CD4-positive, alpha-beta T cell treated with Interleukin-17A for 4 hours (primary cell): Measurements from ENCODE around the gene LRRC8B.
A peak's percentile ranks its signal among the peaks of the same experiment; 100 is the strongest.
"Not testable (repeated sequence)": the region's sequence is repeated elsewhere in the genome, so short reads cannot be mapped to it uniquely, and the experiment has no call there.

Source experiments
- DNase-seq: peaks from one replicate; pipeline ENCODE4 v3.0.0-alpha.2; 2020; ENCODE audit warnings: mixed read lengths

Gene LRRC8B

DNA sequence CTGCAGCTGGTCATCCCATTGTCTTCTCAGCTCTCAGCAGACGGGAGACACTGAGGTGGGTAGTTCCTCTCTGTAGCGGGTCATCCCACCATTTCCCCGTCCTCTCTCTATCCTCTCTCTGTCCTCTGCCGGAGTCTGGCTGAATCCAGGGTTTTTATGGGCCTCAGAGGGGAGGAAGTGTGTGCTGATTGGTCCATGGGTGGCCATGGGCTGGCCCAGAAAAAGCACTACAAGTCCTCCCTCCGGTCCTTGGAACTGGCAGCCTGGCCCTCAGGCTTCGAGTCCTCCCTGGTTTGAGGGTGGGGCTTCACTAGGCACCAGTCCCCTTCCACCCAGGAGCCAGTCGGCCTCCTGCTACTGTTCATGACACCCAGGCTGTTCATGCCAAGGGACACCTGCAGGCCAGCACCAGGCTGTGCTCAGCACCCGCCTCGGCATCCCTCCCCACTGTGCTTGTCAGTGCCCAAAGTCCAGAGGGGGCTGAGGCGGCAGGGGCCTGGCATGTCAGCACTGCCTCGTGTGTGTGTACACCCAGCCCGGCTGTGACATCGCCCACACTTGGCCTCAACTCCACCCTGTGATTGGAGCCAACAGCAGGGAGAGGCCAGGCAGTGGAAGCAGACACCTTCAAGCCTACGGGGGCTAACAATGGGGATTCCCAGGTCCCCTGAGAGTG lies 85.3 kb downstream of the LRRC8B start:
- DNase-seq: peak; percentile 61

DNA sequence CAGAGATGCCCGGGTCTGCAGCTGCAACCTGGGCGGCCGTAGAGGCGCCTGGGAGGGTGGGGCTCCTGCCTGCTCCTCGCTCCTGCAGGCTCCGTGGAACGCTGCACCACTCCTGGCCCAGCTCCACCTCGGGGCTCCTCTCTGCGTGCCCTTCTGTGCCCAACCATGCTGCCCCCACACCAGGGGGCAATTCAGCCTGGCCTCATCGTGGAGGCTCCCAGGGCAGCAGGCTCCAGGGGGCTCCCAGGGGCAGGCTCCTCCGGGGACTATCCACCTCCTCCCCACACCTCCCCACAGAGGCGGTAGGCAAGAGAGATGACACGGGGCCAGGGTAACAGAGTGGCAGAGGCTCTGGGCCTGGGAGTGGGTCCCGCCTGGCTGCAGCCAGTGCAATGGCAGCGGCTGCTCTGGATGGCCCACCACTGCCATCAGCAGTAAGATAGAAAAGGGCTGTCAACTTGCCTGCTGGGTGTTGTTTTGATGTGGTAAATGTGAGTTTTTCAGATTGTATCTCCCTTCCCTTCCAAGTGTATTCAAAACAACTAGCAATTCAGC lies 85.9 kb downstream of the LRRC8B start:
- DNase-seq: peak; percentile 70

DNA sequence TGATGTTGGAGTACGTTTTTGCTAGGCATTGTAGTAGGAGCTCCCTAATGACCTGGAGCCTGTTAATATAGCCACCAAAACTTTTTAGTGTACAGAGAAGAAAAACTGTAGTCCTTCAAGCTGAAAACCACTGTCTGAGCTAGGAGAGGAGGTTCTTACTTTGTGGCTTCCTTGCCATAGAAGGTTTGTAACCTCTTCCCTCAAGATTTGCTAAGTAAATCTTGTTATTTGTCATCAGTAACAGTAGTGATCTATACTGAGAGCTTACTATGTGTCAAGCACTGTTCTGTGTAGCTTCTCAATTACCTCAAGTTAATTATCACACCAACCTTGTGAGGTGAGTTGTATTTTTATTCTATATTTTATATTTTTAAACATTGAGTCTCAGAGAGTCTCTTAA lies 87.1 kb downstream of the LRRC8B start:
- DNase-seq: no peak

DNA sequence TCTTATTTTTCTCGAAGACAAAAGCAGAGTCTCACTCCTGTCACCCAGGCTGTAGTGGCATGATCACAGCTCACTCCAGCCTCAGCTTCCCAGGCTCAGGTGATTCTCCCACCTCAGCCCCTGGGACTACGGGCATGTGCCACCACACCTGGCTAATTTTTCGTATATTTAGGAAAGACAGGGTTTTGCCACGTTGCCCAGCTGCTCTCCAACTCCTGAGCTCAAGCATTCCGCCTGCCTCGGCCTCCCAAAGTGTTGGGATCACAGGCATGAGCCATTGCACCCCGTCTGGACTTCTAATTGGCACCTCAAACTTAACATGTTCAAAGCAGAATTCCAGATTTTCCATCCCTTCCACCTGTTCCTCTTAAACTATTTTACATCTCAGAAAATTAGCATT lies 89.3 kb downstream of the LRRC8B start:
- DNase-seq: no peak

DNA sequence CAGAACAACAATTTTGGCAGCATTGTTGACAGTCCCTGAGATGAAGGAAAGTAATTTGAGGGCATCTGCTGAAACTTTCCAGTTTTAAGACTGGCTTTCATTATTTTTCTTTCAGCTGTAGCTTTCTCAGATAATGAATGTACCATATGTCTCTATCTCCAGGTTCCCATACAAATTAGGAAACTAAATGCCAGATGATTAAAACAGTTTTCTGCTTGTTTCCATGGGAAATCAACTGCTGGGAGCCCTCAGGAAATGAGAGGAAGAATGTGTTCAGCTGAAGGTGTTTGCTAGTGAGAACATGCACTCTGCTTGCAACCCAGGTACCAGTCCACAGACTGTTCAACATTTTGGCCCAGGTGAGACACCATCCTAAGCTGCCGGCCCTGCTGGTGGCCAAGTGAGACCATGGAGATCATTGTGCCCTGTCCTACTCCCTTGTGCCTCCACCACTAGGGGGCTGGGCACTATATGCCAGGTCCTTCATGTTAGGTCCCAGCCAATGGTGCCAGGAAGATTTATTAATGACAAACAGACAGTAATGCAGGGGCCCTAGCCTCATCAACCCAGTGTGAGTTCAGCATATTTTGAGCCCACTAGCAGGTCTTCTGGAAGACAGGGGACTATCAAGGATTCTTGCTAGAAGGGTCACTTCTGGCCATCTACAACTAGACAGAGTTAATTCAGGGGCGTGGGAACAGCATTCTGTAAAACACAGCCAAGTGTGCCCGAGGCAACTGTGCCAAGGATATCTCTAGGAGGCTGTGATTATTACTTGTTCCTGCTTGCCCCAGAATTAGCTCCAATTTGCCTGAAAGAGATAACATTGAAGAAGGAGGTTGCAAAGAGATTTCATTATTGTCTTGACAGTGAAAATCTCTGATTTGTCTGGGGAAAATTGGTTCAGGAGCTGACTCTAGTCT lies 91.3 kb downstream of the LRRC8B start:
- DNase-seq: peak; percentile 50

DNA sequence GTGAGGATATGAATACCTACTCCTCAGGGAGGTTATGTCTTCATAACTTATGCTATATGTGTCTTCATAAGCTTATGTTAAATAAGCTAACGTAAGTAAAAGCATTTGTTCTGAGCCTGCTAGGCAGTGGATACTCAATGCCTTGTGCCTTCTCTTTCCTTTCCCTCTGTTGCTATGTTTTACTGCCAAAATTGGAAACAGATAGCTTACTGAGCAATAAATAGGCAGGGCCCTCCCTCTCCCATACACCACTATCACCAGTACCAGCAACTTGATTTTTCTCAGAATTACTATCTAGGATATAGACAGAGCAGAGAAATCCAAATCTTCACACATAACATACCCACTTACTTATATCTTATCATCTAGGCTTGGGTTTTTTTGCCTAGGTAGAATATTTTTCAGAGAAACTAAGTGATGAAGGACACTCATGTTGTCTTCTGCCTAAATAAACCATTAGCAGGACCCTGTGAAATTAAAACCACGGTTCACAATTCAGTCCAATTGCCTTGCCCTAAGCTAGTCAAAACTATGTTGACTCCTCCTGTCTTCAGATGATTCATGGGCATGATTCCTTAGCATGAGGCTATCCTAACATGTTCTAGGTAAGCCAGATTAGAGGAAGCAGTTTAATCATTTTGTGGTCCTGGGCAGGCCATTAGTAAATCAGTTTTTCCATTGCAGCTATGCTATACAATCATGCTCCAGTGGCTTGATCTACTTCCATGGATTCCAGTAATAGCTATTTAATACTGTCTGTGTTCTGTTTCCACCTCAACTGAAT lies 92.4 kb downstream of the LRRC8B start:
- no peak for DNase-seq

DNA sequence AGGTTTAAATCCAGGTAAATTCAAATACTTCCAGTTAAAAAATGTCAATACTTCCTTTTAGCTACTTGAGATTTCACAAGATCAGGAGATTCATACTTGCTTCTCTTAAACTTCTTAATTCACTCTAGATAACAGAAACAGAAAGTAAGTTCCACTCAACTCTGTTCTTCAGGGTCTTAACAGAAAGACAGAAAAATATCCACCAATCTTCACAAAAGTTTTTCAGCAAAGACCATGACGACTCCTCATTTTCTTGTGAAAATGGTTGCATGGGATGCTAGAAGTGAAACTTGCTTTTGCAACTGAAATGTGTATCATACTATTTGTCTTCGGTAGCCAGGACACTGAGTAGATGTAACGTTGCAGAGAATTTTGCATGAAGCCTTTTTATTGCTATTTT lies 96.0 kb downstream of the LRRC8B start:
- no peak for DNase-seq

DNA sequence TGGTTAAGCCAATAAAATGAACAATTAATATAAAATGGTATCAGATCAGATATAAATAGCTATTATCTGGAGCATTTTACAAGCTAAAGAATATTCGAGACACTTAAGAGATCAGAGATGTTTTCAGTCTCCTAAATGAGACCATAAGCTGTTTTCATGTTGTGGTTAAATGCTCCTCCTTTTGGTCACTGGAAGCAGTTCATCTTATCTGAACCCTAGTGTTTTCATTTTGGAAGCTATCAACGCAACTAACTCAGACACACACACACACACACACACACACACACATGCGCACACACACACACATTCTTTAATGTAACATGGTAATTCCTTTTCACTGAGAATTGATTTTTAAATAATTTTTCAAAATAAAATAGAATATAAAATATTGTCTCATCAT lies 98.3 kb downstream of the LRRC8B start:
- peak; percentile 35 for DNase-seq

DNA sequence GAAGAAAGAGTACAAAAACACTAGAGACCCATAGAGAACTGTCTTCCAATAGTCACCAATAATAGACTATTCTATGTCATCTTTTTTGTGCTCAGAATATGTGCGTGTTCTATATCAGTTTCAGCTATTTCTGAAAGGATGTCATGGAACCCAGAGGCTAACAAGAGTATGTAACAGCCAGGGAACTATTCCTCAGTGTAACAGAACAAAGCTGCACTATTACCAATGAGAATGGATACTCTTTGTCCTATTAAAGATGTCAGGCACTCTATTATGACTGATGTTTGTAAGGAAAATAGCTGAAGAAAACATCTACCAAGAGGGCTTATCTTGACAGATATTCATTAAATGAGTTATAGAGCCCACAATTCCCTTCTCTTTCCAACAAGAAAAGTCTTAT lies 99.7 kb downstream of the LRRC8B start:
- no peak for DNase-seq

DNA sequence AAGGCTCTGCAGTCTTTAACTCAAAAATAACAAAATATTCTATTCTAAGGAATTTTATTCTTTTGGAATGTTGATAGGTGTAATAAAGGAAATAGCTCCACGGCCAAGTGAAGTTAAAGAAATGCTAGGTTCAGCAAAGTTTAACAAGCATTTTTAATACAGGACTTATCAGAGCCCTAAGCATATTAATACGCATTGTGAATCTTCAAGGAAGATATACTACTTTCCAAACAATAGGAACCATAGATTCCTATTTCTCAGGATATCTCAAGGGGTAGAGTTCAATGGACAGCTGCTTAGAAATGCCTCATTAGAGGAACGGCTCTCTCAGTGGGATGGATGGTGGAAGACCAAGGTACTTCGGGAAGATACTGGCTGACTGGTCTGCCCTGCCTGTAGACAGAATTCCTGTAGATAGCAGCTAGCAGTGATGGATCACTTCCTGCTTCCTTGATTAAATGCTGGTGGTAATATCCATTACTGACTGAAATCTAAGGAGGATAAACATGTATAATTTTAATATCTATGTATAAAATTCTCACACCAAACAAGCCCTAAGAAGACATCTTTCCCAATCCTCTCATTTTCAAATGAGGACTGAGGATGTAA lies 100.2 kb downstream of the LRRC8B start:
- no peak for DNase-seq

DNA sequence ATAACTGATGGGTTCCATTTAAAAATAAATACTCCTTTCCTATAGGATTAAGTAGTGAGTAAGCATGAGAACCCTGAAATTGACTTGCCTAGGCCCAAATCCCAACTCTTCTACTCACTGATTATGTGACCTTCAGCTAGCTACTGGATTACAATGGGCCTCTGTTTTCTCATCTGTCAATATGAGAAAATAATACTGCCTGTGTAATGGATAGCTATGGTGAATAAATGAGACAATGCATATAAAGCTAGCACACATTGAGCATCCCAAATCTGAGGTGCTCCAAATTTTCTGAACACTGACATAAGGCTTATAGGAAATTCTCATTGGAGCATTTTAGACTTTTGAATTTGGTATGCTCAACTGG lies 103.0 kb downstream of the LRRC8B start:
- DNase-seq: no peak

DNA sequence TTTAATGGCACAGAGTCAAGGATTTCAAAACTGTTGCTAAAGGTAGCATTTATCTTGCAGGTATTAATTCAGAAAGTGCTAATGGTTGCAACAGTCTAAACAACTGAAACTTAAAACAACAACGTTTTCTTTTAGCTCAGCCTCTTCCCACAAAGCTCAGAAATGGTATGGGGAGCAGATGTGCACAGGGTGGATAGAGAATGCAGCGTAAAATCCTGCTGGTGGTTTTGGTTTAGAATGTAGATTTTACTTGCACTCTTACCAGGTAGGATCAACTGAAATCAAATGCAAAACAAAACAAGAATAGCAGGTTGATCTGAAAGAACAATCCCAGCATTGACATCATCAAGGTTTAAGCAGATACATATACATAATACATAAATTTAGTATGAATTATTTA lies 104.5 kb downstream of the LRRC8B start:
- DNase-seq: no peak

DNA sequence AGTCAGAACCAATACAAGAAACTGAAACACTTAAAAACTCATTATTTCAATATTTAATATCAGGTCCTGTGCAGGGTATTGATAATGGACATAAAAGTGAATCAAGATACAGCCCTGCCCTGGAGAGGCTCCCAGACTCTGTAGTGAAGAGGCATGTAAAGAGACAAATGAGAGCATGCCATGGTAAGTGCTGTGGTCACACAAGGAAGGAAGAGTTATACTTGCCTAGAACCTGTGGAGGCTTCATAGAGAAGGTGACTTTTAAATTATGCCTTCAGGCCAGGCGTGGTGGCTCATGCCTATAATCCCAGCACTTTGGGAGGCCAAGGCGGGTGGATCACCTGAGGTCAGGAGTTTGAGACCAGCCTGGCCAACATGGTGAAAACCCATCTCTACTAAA lies 105.0 kb downstream of the LRRC8B start:
- DNase-seq: not testable (repeated sequence)

DNA sequence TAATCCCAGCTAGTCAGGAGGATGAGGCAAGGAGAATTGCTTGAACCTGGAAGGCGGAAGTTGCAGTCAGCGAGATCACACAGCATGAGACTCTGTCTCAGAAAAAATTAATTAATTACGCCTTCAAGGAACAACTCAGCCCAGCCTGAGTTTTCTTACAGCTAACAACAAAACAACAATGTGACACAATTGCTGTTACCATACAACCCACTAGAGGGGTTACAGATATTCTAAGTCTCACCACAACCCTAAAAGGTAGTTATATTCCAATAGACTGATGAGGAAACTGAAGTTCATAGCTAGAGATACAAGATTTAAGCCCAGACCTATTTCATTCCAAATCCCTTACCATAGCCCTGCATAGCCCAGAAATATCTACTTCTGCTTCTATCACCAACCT lies 105.4 kb downstream of the LRRC8B start:
- DNase-seq: no peak

DNA sequence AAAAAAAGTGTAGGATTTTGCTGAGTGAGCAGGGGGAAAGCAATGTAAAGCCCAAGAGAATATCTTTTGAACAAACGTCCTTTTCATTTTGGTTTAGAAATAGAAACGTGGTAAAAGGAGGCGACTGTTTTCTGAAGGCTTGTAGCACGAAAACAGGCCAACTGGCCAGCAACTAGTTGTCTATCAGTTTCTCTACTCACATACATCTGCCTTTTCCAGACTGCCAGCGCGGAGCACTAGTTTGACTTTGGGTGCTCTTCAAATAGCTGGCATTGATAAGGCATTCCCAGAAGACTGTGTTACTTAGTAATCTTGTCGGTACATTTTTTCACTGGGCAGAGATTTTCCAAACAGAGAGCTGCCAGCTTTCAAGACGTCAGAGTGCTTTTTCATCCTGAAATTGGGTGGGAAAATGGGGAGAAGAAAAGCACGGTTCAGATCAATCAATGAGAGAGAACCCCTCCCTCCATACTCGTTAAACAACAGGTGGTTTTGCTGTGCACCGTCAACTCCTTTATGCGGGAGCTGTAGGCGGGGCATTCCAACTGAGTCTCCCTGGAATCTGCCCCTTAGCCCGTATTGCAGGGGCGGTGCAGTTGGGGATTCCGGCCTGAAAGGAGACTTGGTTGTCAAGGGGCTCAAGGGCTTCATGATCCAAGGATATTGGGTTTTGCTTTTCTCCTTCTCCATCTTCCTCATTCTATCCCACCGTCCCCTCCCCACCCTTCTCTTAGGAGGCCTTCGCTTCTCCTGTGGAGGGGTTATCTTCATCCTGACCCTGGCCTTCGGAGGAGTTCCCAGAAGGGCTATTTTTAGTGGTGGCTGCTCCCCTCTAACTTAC lies 107.4 kb downstream of the LRRC8B start:
- peak; percentile 24 for DNase-seq

DNA sequence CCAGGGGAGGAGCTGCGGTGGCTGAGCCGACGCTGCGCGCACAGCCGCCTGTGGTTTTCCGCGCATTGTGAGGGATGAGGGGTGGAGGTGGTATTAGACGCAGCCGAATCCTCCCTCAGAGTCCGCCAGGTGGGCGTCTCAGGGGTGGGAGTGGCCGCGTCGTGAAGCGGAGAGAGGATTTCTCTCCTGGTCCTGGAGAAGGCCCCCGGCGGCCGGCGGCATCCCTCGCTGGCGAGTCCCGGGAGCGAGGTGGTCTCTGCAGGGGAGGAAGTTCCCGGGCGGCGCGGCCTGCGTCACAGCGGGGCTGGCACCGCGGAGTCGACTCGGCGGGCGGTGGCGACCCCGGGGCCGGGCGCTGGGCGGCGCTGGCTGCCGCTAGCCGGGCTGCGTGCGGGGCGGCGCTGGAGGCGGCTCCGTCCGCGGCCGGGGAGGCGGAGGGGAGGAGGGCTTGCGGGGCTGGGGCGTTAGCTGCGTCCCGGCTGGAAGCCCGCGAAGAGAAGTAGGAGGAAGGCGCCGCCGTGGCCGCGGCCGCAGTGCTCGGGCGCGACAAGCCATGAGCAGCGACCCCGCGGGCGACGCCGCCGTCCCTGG lies 108.1 kb downstream of the LRRC8B start, which contains the start of gene LRRC8C:
Gene LRRC8C, plus strand, starts transcription at position 464 of the 591 bp plus-strand sequence. CDS start 53,354 bp downstream, outside the sequence.
- DNase-seq: peak; percentile 89

DNA sequence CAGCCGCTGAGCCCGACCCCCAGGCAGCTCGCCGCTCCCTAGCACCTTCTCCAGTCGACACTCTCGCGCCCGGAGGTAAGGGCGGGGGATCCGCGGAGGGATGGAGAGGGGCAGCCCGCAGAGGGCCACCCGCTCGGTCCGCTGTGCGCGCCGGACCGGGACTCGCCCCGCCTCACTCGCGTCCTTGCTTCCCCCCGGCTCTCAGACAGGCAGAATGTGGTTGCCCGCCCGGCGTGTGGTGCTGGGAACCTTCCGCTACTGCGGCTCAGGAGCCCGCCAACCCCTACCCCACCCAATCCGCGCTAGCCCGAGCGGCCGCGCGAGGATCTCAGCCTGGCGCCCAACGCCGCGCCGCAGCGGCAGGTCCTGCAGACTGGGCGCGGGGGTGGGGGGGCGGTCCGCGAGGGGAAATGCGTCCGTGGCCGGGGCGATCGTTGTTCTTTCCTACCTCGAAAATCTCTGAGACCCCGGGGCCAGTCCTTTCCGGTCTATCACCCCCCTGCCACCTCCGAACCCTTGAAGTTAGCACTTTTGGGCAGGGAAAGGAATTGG lies 108.7 kb downstream of the LRRC8B start:
- peak; percentile 71 for DNase-seq

DNA sequence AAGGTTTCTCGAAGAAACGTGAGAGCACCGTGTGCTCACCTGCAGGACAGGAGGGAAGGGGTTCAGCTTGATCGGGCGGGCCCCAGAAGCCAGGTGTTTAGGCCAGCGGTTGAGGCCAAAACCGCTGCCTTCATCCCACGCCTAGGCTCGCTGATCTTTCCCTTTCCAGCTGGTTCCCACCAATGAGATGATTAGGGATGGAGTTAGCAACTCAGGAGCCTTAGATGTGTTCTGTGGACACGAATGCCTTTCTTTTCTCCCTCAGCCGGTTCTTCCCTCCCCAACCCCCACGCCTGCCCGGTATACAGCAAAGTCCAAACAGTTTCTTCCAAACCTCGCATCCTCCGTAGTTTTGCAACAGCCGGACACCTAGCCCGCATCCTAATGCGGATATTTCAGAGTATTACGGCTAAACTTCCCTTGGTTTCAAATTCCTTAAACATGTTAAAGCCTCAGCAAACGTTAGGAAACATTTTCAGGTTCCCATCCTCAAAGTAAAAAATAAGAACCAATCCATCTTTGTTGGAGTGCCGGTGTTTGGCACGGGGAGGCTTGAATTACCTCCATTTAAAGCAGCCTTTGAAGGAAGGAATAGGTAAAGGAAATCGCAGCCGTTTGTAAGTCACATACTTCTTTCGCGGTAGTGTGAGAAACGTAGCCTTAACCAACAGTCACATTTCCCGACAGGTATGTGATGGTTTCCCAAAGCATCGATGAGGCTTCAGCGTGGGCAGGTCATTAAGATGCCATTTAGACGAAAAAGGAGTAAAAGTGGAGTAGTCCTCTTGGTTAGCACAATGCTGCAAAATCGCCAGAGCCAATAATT lies 109.4 kb downstream of the LRRC8B start:
- peak; percentile 33 for DNase-seq

DNA sequence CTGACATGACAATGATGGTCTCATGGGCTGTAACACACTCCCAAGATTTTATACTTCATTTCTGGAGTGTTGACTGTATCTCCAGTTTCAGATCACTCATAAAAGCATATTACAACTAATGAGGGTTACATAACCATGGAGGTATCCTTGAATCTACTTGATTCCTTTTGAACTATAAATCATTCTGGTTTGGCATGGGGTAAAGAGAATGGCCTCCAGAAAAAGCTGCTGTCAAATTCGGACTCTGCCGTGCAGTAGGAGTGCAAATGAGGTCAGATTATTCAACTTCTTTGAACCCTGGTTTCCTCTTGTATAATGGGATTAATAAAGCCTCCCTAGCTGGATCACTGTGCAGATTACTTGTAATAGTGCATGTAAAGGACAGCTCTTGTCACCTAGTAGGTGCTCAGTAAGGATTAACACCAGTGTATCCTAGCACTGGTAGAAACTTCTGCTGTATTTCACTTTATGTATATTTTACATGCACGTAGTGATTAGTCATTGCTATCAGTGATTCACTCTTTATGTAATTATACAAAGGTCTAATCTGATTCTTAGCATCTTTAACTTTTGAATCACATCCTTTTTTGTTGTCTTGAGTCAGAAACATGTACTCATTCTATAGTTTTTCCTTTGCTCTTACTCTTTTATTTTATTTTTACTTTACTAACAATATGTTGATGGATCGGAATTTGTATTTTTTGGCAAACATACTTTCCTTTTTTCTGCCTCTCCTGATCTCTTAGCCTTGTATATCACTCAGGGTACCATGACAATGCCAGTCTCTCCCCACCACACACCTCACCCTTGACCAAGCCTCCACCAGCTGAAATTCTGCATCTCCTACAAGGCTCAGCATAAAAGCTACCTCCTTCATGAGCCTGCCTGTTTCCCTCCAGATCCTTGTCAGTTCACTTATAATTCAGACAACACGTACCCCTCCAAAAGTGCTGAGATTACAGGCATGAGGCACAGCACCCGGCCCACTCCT lies 111.5 kb downstream of the LRRC8B start:
- DNase-seq: no peak
